Measurements from ENCODE around the gene MAP4K1. TPM values are rescaled to one million over a fixed set of nuclear protein-coding genes. Genes with fewer than 3 reads are reported as not detected.

MAP4K1 gene
- polyA plus RNA-seq, 1 donor from 2014 or later: 1.0 TPM

DNA sequence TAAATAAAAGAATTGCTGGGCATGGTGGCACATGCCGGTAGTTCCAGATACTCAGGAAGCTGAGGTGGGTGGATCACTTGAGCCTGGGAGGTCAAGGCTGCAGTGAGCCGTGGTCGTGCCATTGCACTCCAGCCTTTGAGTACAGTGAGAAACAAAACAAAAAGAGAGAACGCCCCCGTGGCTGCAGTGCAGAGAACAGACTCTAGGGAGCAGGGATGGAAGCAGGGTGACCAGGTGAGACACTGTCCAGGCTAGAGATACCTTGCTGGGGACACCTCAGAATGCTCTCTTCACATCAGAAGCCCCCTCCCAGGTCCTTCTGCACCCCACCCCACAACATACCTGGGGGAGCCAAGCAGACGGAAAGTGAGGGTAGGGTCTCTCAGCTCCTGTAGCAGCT is 24.8 kb downstream of the MAP4K1 start:
- no peaks in the 10 kb centered on the region for H3K9me2 ChIP-seq (ENCODE audit: insufficient read depth, low read length)
- H4K20me1 ChIP-seq (ENCODE audit: insufficient read depth): no peaks in the 10 kb centered on the region
- H3K4me2 ChIP-seq (ENCODE audit: low read length): no peak overlapping the region
- no peak overlapping the region for H3K9ac ChIP-seq (ENCODE audit: low read length)
- TF ChIP-seq, protein P1, sequence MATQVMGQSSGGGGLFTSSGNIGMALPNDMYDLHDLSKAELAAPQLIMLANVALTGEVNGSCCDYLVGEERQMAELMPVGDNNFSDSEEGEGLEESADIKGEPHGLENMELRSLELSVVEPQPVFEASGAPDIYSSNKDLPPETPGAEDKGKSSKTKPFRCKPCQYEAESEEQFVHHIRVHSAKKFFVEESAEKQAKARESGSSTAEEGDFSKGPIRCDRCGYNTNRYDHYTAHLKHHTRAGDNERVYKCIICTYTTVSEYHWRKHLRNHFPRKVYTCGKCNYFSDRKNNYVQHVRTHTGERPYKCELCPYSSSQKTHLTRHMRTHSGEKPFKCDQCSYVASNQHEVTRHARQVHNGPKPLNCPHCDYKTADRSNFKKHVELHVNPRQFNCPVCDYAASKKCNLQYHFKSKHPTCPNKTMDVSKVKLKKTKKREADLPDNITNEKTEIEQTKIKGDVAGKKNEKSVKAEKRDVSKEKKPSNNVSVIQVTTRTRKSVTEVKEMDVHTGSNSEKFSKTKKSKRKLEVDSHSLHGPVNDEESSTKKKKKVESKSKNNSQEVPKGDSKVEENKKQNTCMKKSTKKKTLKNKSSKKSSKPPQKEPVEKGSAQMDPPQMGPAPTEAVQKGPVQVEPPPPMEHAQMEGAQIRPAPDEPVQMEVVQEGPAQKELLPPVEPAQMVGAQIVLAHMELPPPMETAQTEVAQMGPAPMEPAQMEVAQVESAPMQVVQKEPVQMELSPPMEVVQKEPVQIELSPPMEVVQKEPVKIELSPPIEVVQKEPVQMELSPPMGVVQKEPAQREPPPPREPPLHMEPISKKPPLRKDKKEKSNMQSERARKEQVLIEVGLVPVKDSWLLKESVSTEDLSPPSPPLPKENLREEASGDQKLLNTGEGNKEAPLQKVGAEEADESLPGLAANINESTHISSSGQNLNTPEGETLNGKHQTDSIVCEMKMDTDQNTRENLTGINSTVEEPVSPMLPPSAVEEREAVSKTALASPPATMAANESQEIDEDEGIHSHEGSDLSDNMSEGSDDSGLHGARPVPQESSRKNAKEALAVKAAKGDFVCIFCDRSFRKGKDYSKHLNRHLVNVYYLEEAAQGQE (IDR thresholded peaks at IDR 0.05; ENCODE audit: borderline replicate concordance): no peak
- TF ChIP-seq MXI1 (conservative IDR thresholded peaks at IDR 0.05; ENCODE audit: poor library complexity, severe bottlenecking) (no peak), SMC3 (conservative IDR thresholded peaks at IDR 0.05; ENCODE audit: poor library complexity) (no peak), RAD21 (conservative IDR thresholded peaks at IDR 0.05) (no peak), TAF1 (IDR thresholded peaks at IDR 0.05; ENCODE audit: low read depth) (no peak), EP300 (conservative IDR thresholded peaks at IDR 0.05; ENCODE audit: poor library complexity, severe bottlenecking) (no peak), EZH2 (IDR thresholded peaks at IDR 0.05; ENCODE audit: borderline replicate concordance, insufficient read depth, low read length, poor library complexity, severe bottlenecking) (no peak)
- no peaks in the 10 kb centered on the region for H3K36me3 ChIP-seq (ENCODE audit: insufficient read depth, low read length)
- H3K27ac ChIP-seq (ENCODE audit: low read length): no peak overlapping the region
- no peak overlapping the region for H2AFZ ChIP-seq (ENCODE audit: low read depth, low read length)
- no peaks in the 10 kb centered on the region for H3F3A ChIP-seq (ENCODE audit: insufficient read depth, low read length, poor library complexity, severe bottlenecking)
- no peak overlapping the region for H3K4me3 ChIP-seq (ENCODE audit: low read length)
- no peaks in the 10 kb centered on the region for H3K9me3 ChIP-seq (ENCODE audit: low read length)
- H3K27me3 ChIP-seq (ENCODE audit: insufficient read depth, low read depth, low read length): no peaks in the 10 kb centered on the region
- no peaks in the 10 kb centered on the region for H3K79me2 ChIP-seq (replicated peaks; ENCODE audit: insufficient read depth, low read length)

DNA sequence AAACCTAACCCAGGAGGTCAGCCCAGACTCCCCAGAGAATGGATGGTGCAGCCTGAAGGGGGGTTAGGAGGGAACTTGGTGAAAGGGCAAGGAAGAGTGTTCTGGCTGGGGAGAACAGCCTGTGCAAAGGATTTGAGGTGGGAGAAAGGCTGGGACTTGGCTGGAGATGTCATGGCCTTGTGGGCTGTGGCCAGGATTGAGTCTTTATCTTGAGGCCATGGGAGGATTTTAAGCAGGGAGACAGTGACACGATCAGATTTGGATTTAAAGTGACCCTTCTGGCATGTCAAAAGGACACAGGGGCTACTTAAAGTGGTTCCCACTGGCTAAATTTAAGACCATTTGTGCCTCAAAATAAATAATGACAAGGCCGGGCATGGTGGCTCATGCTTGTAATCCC is 29.7 kb downstream of the MAP4K1 start:
- Histone ChIP-seq H3F3A (ENCODE audit: insufficient read depth, low read length, poor library complexity, severe bottlenecking) (no peaks in the 10 kb centered on the region), H3K9ac (ENCODE audit: low read length) (no peak overlapping the region), H3K27ac (ENCODE audit: low read length) (no peak overlapping the region), H3K79me2 (replicated peaks; ENCODE audit: insufficient read depth, low read length) (no peaks in the 10 kb centered on the region), H3K9me2 (ENCODE audit: insufficient read depth, low read length) (no peaks in the 10 kb centered on the region), H3K9me3 (ENCODE audit: low read length) (no peaks in the 10 kb centered on the region), H2AFZ (ENCODE audit: low read depth, low read length) (no peak overlapping the region), H3K27me3 (ENCODE audit: insufficient read depth, low read depth, low read length) (no peaks in the 10 kb centered on the region), H3K4me2 (ENCODE audit: low read length) (no peak overlapping the region), H3K36me3 (ENCODE audit: insufficient read depth, low read length) (no peaks in the 10 kb centered on the region), H4K20me1 (ENCODE audit: insufficient read depth) (no peaks in the 10 kb centered on the region), H3K4me3 (ENCODE audit: low read length) (no peak overlapping the region)
- no peak for TF ChIP-seq MXI1 (conservative IDR thresholded peaks at IDR 0.05; ENCODE audit: poor library complexity, severe bottlenecking)
- no peak for TF ChIP-seq TAF1 (IDR thresholded peaks at IDR 0.05; ENCODE audit: low read depth)
- TF ChIP-seq EP300 (conservative IDR thresholded peaks at IDR 0.05; ENCODE audit: poor library complexity, severe bottlenecking): no peak
- TF ChIP-seq SMC3 (conservative IDR thresholded peaks at IDR 0.05; ENCODE audit: poor library complexity): no peak
- TF ChIP-seq, protein P2, sequence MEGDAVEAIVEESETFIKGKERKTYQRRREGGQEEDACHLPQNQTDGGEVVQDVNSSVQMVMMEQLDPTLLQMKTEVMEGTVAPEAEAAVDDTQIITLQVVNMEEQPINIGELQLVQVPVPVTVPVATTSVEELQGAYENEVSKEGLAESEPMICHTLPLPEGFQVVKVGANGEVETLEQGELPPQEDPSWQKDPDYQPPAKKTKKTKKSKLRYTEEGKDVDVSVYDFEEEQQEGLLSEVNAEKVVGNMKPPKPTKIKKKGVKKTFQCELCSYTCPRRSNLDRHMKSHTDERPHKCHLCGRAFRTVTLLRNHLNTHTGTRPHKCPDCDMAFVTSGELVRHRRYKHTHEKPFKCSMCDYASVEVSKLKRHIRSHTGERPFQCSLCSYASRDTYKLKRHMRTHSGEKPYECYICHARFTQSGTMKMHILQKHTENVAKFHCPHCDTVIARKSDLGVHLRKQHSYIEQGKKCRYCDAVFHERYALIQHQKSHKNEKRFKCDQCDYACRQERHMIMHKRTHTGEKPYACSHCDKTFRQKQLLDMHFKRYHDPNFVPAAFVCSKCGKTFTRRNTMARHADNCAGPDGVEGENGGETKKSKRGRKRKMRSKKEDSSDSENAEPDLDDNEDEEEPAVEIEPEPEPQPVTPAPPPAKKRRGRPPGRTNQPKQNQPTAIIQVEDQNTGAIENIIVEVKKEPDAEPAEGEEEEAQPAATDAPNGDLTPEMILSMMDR (IDR thresholded peaks at IDR 0.05; ENCODE audit: poor library complexity, severe bottlenecking): no peak
- TF ChIP-seq EZH2 (IDR thresholded peaks at IDR 0.05; ENCODE audit: borderline replicate concordance, insufficient read depth, low read length, poor library complexity, severe bottlenecking): no peak
- no peak for TF ChIP-seq RAD21 (conservative IDR thresholded peaks at IDR 0.05)
- TF ChIP-seq, protein P1 (IDR thresholded peaks at IDR 0.05; ENCODE audit: borderline replicate concordance): no peak
- TF ChIP-seq POLR2AphosphoS5 (IDR thresholded peaks at IDR 0.05): no peak
